CD4-positive, CD25-positive, alpha-beta regulatory T cell (primary cell): Measurements from ENCODE around the gene LMX1A. TPM values are rescaled to one million over a fixed set of nuclear protein-coding genes. Genes with fewer than 3 reads are reported as not detected.

Source experiments
- ATAC-seq, 2 donors: fragments of 150-1000 bp; cut with Tn5 transposase; one replicate each; pipeline ENCODE4 v1.10.0; 2021; ENCODE audit warnings: low read depth in 2 of 2, moderate number of reproducible peaks in 2 of 2, moderate library complexity in 1 of 2
- DNase-seq, 3 donors: peaks; one replicate each; pipeline versions ENCODE4 v3.0.0 to v3.0.0-alpha.2; 2012 to 2022; ENCODE audit warnings: mixed read lengths in 1 of 3
- H3K27ac ChIP-seq: one replicate; pipeline ENCODE4 v1.7.0; 2013; ENCODE audit warnings: mild to moderate bottlenecking, low read length; ENCODE audit not compliant: insufficient read depth, poor library complexity, severe bottlenecking
- H3K27me3 ChIP-seq: one replicate; pipeline ENCODE4 v1.7.0; 2013; ENCODE audit warnings: low read length; ENCODE audit not compliant: control insufficient read depth, insufficient read depth
- H3K36me3 ChIP-seq: one replicate; pipeline ENCODE4 v1.7.0; 2013; ENCODE audit warnings: mild to moderate bottlenecking, low read length, moderate library complexity; ENCODE audit not compliant: control insufficient read depth, insufficient read depth
- H3K4me1 ChIP-seq: 2 replicates; pipeline ENCODE4 v1.7.0; 2013; ENCODE audit warnings: mild to moderate bottlenecking, low read length; ENCODE audit not compliant: insufficient read depth, control insufficient read depth, poor library complexity, severe bottlenecking
- H3K4me3 ChIP-seq: one replicate; pipeline ENCODE4 v1.7.0; 2013; ENCODE audit warnings: low read depth, mild to moderate bottlenecking, low read length, moderate library complexity
- H3K9me3 ChIP-seq, 2 experiments: 1 replicate in 1 of 2; 2 replicates in 1 of 2; pipeline ENCODE4 v1.7.0; 2013; ENCODE audit warnings: low read length in 2 of 2, mild to moderate bottlenecking in 1 of 2, moderate library complexity in 1 of 2; ENCODE audit not compliant: control insufficient read depth in 2 of 2
- H3K27ac Mint-ChIP-seq, 3 donors: one replicate each; pipeline ENCODE4 v1.8.0; 2020 to 2022; ENCODE audit warnings: mild to moderate bottlenecking in 3 of 3, mixed read lengths in 3 of 3, moderate library complexity in 2 of 3
- H3K27me3 Mint-ChIP-seq: one replicate; pipeline ENCODE4 v1.8.0; 2022; ENCODE audit warnings: mild to moderate bottlenecking, mixed read lengths
- H3K36me3 Mint-ChIP-seq: one replicate; pipeline ENCODE4 v1.8.0; 2020; ENCODE audit warnings: mixed read lengths
- H3K4me1 Mint-ChIP-seq, 4 donors: one replicate each; pipeline ENCODE4 v1.8.0; 2020 to 2022; ENCODE audit warnings: mixed read lengths in 4 of 4, mild to moderate bottlenecking in 1 of 4
- H3K4me3 Mint-ChIP-seq, 4 donors: one replicate each; pipeline ENCODE4 v1.8.0; 2020 to 2022; ENCODE audit warnings: mild to moderate bottlenecking in 4 of 4, mixed read lengths in 4 of 4, moderate library complexity in 3 of 4
- H3K9me3 Mint-ChIP-seq, 7 donors: one replicate each; pipeline ENCODE4 v1.8.0; 2020 to 2022; ENCODE audit warnings: mixed read lengths in 7 of 7, mild to moderate bottlenecking in 3 of 7, moderate library complexity in 2 of 7
- polyA plus RNA-seq, 4 donors: library from polyadenylated mRNA; unstranded; fragments of 300-500 nt; fragmentation: Illumina TruSeq; gene quantifications; one replicate each; pipeline ENCODE4 v1.2.3, GENCODE V29; 2021
- total RNA-seq: library from RNA; stranded (reverse); gene quantifications from one replicate; pipeline ENCODE4 v1.2.3, GENCODE V29; 2022

Gene LMX1A
- total and polyA plus RNA-seq, 5 donors from 2014 or later = not detected

GRCh38 chr1:165289556-165289955 lies 67.0 kb downstream of the LMX1A start:
- Mint-ChIP-seq H3K4me1 (no peaks in the 10 kb centered on the region), H3K36me3 (no peaks in the 10 kb centered on the region), H3K27me3 (peaks cover 7% of the 10 kb centered on the region), H3K27ac (no peak overlapping the region), H3K9me3 (peaks cover 0 to 1% (median 0%) of the 10 kb centered on the region in 7 donors), H3K4me3 (peak overlapping the region in 1 of 4 donors; percentile 49)
- no peaks in the 10 kb centered on the region for H3K9me3 ChIP-seq
- ATAC-seq = no peak
- no peaks in the 10 kb centered on the region for H3K36me3 ChIP-seq
- no peak overlapping the region for H3K4me3 ChIP-seq
- no peak overlapping the region for H3K27ac ChIP-seq
- no peak for DNase-seq
- H3K27me3 ChIP-seq = peaks cover 2% of the 10 kb centered on the region
- no peaks in the 10 kb centered on the region for H3K4me1 ChIP-seq

- H3K27me3 ChIP-seq = peaks cover 2% of the 10 kb centered on the region
- no peak overlapping the region for H3K27ac ChIP-seq
- H3K27ac Mint-ChIP-seq = no peak overlapping the region
- DNase-seq (no peak), ATAC-seq (no peak)
- H3K27me3 Mint-ChIP-seq = peaks cover 14% of the 10 kb centered on the region
- H3K4me1 Mint-ChIP-seq = no peaks in the 10 kb centered on the region
- H3K4me1 ChIP-seq = no peaks in the 10 kb centered on the region
- H3K4me3 ChIP-seq = no peak overlapping the region
- H3K9me3 Mint-ChIP-seq = peaks cover 0 to 1% (median 0%) of the 10 kb centered on the region in 7 donors
- no peaks in the 10 kb centered on the region for H3K36me3 Mint-ChIP-seq
- no peaks in the 10 kb centered on the region for H3K9me3 ChIP-seq
- H3K36me3 ChIP-seq = no peaks in the 10 kb centered on the region
- H3K4me3 Mint-ChIP-seq = no peak overlapping the region
Measured at GRCh38 chr1:165288350-165289120, 68.0 kb downstream of the LMX1A start.

GRCh38 chr1:165287781-165288180 lies 68.7 kb downstream of the LMX1A start:
- Histone ChIP-seq H3K36me3 (no peaks in the 10 kb centered on the region), H3K9me3 (no peaks in the 10 kb centered on the region), H3K4me1 (no peaks in the 10 kb centered on the region), H3K27me3 (peaks cover 2% of the 10 kb centered on the region), H3K27ac (no peak overlapping the region), H3K4me3 (no peak overlapping the region)
- peaks cover 17% of the 10 kb centered on the region for H3K27me3 Mint-ChIP-seq
- H3K4me3 Mint-ChIP-seq = no peak overlapping the region
- no peak for DNase-seq
- no peak for ATAC-seq
- peaks cover 0 to 1% (median 0%) of the 10 kb centered on the region in 7 donors for H3K9me3 Mint-ChIP-seq
- H3K4me1 Mint-ChIP-seq = no peaks in the 10 kb centered on the region
- H3K27ac Mint-ChIP-seq = no peak overlapping the region
- no peaks in the 10 kb centered on the region for H3K36me3 Mint-ChIP-seq

- H3K36me3 ChIP-seq = no peaks in the 10 kb centered on the region
- no peak overlapping the region for H3K4me3 ChIP-seq
- H3K9me3 ChIP-seq = no peaks in the 10 kb centered on the region
- H3K27ac ChIP-seq = no peak overlapping the region
- Mint-ChIP-seq H3K27ac (no peak overlapping the region), H3K4me1 (no peaks in the 10 kb centered on the region), H3K9me3 (peaks cover 0 to 1% (median 0%) of the 10 kb centered on the region in 7 donors), H3K27me3 (peaks cover 17% of the 10 kb centered on the region), H3K4me3 (no peak overlapping the region), H3K36me3 (no peaks in the 10 kb centered on the region)
- ATAC-seq = no peak
- DNase-seq = no peak
- no peaks in the 10 kb centered on the region for H3K4me1 ChIP-seq
- peaks cover 2% of the 10 kb centered on the region for H3K27me3 ChIP-seq
Measured at GRCh38 chr1:165287329-165287728, 69.2 kb downstream of the LMX1A start.

GRCh38 chr1:165284454-165284853 lies 72.1 kb downstream of the LMX1A start:
- Histone ChIP-seq H3K4me3 (no peak overlapping the region), H3K36me3 (no peaks in the 10 kb centered on the region), H3K4me1 (no peaks in the 10 kb centered on the region), H3K9me3 (no peaks in the 10 kb centered on the region), H3K27ac (no peak overlapping the region), H3K27me3 (peaks cover 2% of the 10 kb centered on the region)
- ATAC-seq = no peak
- DNase-seq = no peak
- Mint-ChIP-seq H3K4me1 (no peaks in the 10 kb centered on the region), H3K9me3 (peaks cover 0 to 1% (median 0%) of the 10 kb centered on the region in 7 donors), H3K27me3 (peaks cover 17% of the 10 kb centered on the region), H3K4me3 (no peak overlapping the region), H3K36me3 (no peaks in the 10 kb centered on the region), H3K27ac (no peak overlapping the region)

GRCh38 chr1:165281207-165281901 lies 75.2 kb downstream of the LMX1A start:
- H3K4me1 Mint-ChIP-seq = no peaks in the 10 kb centered on the region
- DNase-seq = no peak
- H3K36me3 Mint-ChIP-seq = no peaks in the 10 kb centered on the region
- no peak overlapping the region for H3K4me3 ChIP-seq
- no peak overlapping the region for H3K27ac ChIP-seq
- H3K36me3 ChIP-seq = no peaks in the 10 kb centered on the region
- H3K4me3 Mint-ChIP-seq = no peak overlapping the region
- H3K27me3 Mint-ChIP-seq = peaks cover 14% of the 10 kb centered on the region
- H3K27me3 ChIP-seq = peaks cover 2% of the 10 kb centered on the region
- H3K4me1 ChIP-seq = no peaks in the 10 kb centered on the region
- peaks cover 0 to 1% (median 0%) of the 10 kb centered on the region in 7 donors for H3K9me3 Mint-ChIP-seq
- no peak overlapping the region for H3K27ac Mint-ChIP-seq
- no peaks in the 10 kb centered on the region for H3K9me3 ChIP-seq
- ATAC-seq = no peak

GRCh38 chr1:165279882-165280281 lies 76.6 kb downstream of the LMX1A start:
- ATAC-seq (no peak), DNase-seq (no peak)
- H3K36me3 ChIP-seq = no peaks in the 10 kb centered on the region
- H3K4me3 Mint-ChIP-seq = no peak overlapping the region
- H3K4me3 ChIP-seq = no peak overlapping the region
- no peaks in the 10 kb centered on the region for H3K4me1 Mint-ChIP-seq
- H3K27ac Mint-ChIP-seq = no peak overlapping the region
- H3K27ac ChIP-seq = no peak overlapping the region
- H3K9me3 Mint-ChIP-seq = peaks cover 0 to 1% (median 0%) of the 10 kb centered on the region in 7 donors
- H3K9me3 ChIP-seq = no peaks in the 10 kb centered on the region
- H3K27me3 Mint-ChIP-seq = peaks cover 14% of the 10 kb centered on the region
- H3K27me3 ChIP-seq = no peaks in the 10 kb centered on the region
- no peaks in the 10 kb centered on the region for H3K36me3 Mint-ChIP-seq
- no peaks in the 10 kb centered on the region for H3K4me1 ChIP-seq
